ENCODE measurements around the gene NFIA. TPM values are rescaled to one million over a fixed set of nuclear protein-coding genes. Genes with fewer than 3 reads are reported as not detected.

The NFIA gene
- total RNA-seq, 1 experiment from 2014 or later: 12.7 TPM

DNA sequence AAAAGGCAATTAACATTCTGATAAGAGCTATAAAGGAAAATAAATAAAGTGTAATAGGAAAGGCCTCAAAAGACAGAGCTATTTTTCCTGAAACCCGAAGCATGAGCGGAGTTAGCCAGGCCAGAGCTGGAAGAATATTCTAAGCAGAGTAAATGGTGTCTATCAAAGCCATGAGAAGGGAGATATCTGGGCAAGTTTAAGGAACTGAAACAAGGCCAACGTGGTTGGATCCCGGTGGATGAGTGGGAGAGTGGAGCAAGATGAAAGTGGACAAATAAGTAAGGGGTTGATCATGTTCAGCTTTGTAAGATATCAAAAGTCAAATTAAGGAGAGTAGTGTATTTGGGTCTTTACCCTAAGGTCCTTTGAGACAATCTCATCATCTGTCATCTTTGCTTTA lies 408.6 kb downstream of the NFIA start:
- Histone ChIP-seq H3K4me3 (ENCODE audit: low read length) (no peak overlapping the region), H3K4me2 (ENCODE audit: low read length) (no peak overlapping the region), H3K9me2 (replicated peaks; ENCODE audit: low read length) (no peaks in the 10 kb centered on the region), H3K79me2 (ENCODE audit: low read length) (no peaks in the 10 kb centered on the region), H4K20me1 (ENCODE audit: low read length) (no peaks in the 10 kb centered on the region), H3K27me3 (ENCODE audit: low read length) (no peaks in the 10 kb centered on the region), H3K9ac (ENCODE audit: low read length) (no peak overlapping the region), H3F3A (ENCODE audit: low read length, unreplicated experiment) (peaks cover 3% of the 10 kb centered on the region), H3K4me1 (ENCODE audit: insufficient read depth, low read length) (peaks cover 31% of the 10 kb centered on the region), H2AFZ (ENCODE audit: low read length) (no peak overlapping the region), H3K27ac (ENCODE audit: low read length) (no peak overlapping the region), H3K9me3 (ENCODE audit: low read length) (no peaks in the 10 kb centered on the region), H3K36me3 (ENCODE audit: low read depth, low read length) (no peaks in the 10 kb centered on the region)
- CTCF ChIA-PET: no interaction called here
- intact Hi-C loops (cut with micrococcal nuclease): loop anchor here (10.0 kb wide), 1 partner anchor 94 kb away; no protein-coding TSS in a partner anchor
- DNase-seq (no peak), ATAC-seq (no peak)
- POLR2A ChIA-PET (ENCODE audit: unreplicated experiment): no interaction called here
- BruUV-seq (replicated peaks): no TSS peak
- no peak for TF ChIP-seq EZH2phosphoT487 (IDR thresholded peaks at IDR 0.05; ENCODE audit: borderline replicate concordance, low read length)
- no peak for TF ChIP-seq EZH2 (IDR thresholded peaks at IDR 0.05; ENCODE audit: low read length, unreplicated experiment)
- TF ChIP-seq, protein P1, sequence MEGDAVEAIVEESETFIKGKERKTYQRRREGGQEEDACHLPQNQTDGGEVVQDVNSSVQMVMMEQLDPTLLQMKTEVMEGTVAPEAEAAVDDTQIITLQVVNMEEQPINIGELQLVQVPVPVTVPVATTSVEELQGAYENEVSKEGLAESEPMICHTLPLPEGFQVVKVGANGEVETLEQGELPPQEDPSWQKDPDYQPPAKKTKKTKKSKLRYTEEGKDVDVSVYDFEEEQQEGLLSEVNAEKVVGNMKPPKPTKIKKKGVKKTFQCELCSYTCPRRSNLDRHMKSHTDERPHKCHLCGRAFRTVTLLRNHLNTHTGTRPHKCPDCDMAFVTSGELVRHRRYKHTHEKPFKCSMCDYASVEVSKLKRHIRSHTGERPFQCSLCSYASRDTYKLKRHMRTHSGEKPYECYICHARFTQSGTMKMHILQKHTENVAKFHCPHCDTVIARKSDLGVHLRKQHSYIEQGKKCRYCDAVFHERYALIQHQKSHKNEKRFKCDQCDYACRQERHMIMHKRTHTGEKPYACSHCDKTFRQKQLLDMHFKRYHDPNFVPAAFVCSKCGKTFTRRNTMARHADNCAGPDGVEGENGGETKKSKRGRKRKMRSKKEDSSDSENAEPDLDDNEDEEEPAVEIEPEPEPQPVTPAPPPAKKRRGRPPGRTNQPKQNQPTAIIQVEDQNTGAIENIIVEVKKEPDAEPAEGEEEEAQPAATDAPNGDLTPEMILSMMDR (conservative IDR thresholded peaks at IDR 0.05; ENCODE audit: low read depth, low read length): no peak

DNA sequence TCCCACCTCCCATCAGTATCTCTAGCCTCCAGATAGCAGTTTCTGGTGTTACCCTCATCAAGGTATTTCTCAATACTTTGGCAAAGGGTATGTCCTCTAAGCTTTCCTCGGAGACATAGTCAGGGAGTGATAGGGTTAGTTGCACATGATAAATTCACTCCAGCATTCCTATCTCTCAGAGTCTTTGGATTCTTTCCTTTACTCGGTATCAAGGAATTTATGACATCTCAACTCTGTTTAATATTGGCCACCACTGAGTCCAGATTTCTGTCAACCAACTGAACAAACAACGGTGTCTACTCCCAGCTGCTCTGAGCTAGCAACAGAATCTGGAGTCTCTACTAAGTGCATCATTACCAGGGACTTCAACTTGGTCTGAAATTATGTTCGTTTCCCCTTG lies 409.1 kb downstream of the NFIA start:
- H3K27ac ChIP-seq (ENCODE audit: low read length): no peak overlapping the region
- H3K4me2 ChIP-seq (ENCODE audit: low read length): no peak overlapping the region
- POLR2A ChIA-PET (ENCODE audit: unreplicated experiment): no interaction called here
- no peaks in the 10 kb centered on the region for H4K20me1 ChIP-seq (ENCODE audit: low read length)
- intact Hi-C loops (cut with micrococcal nuclease): loop anchor here (10.0 kb wide), 1 partner anchor 93 kb away; no protein-coding TSS in a partner anchor
- peaks cover 29% of the 10 kb centered on the region for H3K4me1 ChIP-seq (ENCODE audit: insufficient read depth, low read length)
- H2AFZ ChIP-seq (ENCODE audit: low read length): no peak overlapping the region
- no peaks in the 10 kb centered on the region for H3K79me2 ChIP-seq (ENCODE audit: low read length)
- ATAC-seq: no peak
- no peak overlapping the region for H3K4me3 ChIP-seq (ENCODE audit: low read length)
- H3K9me2 ChIP-seq (replicated peaks; ENCODE audit: low read length): no peaks in the 10 kb centered on the region
- CTCF ChIA-PET: no interaction called here
- H3K9me3 ChIP-seq (ENCODE audit: low read length): no peaks in the 10 kb centered on the region
- H3K9ac ChIP-seq (ENCODE audit: low read length): no peak overlapping the region
- H3K36me3 ChIP-seq (ENCODE audit: low read depth, low read length): no peaks in the 10 kb centered on the region
- no peak for DNase-seq
- no peak for TF ChIP-seq EZH2 (IDR thresholded peaks at IDR 0.05; ENCODE audit: low read length, unreplicated experiment)
- TF ChIP-seq, protein P1 (conservative IDR thresholded peaks at IDR 0.05; ENCODE audit: low read depth, low read length): no peak
- no peak for TF ChIP-seq EZH2phosphoT487 (IDR thresholded peaks at IDR 0.05; ENCODE audit: borderline replicate concordance, low read length)
- H3F3A ChIP-seq (ENCODE audit: low read length, unreplicated experiment): peaks cover 7% of the 10 kb centered on the region
- no peaks in the 10 kb centered on the region for H3K27me3 ChIP-seq (ENCODE audit: low read length)
- BruUV-seq (replicated peaks): no TSS peak

DNA sequence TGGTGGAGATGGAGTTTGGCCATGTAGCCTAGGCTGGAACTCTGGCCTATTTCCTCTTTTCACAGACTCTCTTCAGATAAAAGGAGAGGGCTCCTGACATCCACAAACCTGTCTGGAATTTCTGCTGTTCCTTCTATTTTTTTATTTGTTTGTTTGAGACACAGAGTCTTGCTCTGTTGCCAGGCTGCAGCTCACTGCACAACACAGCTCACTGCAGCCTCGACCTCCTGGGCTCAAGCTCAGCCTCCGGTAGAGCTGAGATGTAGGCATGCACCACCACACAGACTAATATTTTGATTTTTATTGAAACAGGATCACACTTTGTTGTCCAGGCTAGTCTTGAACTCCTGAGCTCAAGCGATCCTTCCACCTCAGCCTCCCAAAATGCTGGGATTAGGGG lies 411.6 kb downstream of the NFIA start:
- no peaks in the 10 kb centered on the region for H3K9me2 ChIP-seq (replicated peaks; ENCODE audit: low read length)
- DNase-seq (no peak), ATAC-seq (no peak)
- POLR2A ChIA-PET (ENCODE audit: unreplicated experiment): no interaction called here
- no peaks in the 10 kb centered on the region for H3K79me2 ChIP-seq (ENCODE audit: low read length)
- H3K27me3 ChIP-seq (ENCODE audit: low read length): no peaks in the 10 kb centered on the region
- BruUV-seq (replicated peaks): no TSS peak
- peaks cover 7% of the 10 kb centered on the region for H3F3A ChIP-seq (ENCODE audit: low read length, unreplicated experiment)
- H3K4me2 ChIP-seq (ENCODE audit: low read length): no peak overlapping the region
- no peaks in the 10 kb centered on the region for H4K20me1 ChIP-seq (ENCODE audit: low read length)
- H3K9me3 ChIP-seq (ENCODE audit: low read length): no peaks in the 10 kb centered on the region
- no peak overlapping the region for H2AFZ ChIP-seq (ENCODE audit: low read length)
- H3K36me3 ChIP-seq (ENCODE audit: low read depth, low read length): no peaks in the 10 kb centered on the region
- no peak overlapping the region for H3K4me3 ChIP-seq (ENCODE audit: low read length)
- no peak for TF ChIP-seq EZH2 (IDR thresholded peaks at IDR 0.05; ENCODE audit: low read length, unreplicated experiment)
- TF ChIP-seq, protein P1 (conservative IDR thresholded peaks at IDR 0.05; ENCODE audit: low read depth, low read length): no peak
- TF ChIP-seq EZH2phosphoT487 (IDR thresholded peaks at IDR 0.05; ENCODE audit: borderline replicate concordance, low read length): no peak
- H3K9ac ChIP-seq (ENCODE audit: low read length): no peak overlapping the region
- no peak overlapping the region for H3K27ac ChIP-seq (ENCODE audit: low read length)
- intact Hi-C loops (cut with micrococcal nuclease): loop anchor here (10.0 kb wide), 1 partner anchor 91 kb away; no protein-coding TSS in a partner anchor
- CTCF ChIA-PET: no interaction called here
- H3K4me1 ChIP-seq (ENCODE audit: insufficient read depth, low read length): peaks cover 28% of the 10 kb centered on the region

All from PC-3 (cell line).